Heart right ventricle (tissue), 16 donors: Measurements from ENCODE around the gene GYG1. TPM values are rescaled to one million over a fixed set of nuclear protein-coding genes. Genes with fewer than 3 reads are reported as not detected.
A peak's percentile ranks its signal among the peaks of the same experiment; 100 is the strongest.
"Not testable (repeated sequence)": the region's sequence is repeated elsewhere in the genome, so short reads cannot be mapped to it uniquely, and the experiment has no call there.

Experiments
- ATAC-seq, 8 donors: fragments of 200-7000 bp; cut with Tn5 transposase; one replicate each; pipeline ENCODE4 v1.9.1; 2020; ENCODE audit warnings: mild to moderate bottlenecking in 8 of 8, moderate library complexity in 8 of 8, moderate number of reproducible peaks in 1 of 8
- DNase-seq, 2 donors: peaks; one replicate each; pipeline ENCODE4 v3.0.0-alpha.2; 2020
- H3K27ac ChIP-seq, 10 donors: fragments of 200-600 bp; sonication (generic) in 2 of 10; one replicate each; pipeline versions ENCODE4 v1.5.0 to v1.8.0; 2020 to 2022; ENCODE audit warnings: mild to moderate bottlenecking in 3 of 10
- H3K27me3 ChIP-seq, 7 donors: fragments of 200-600 bp; one replicate each; pipeline ENCODE4 v1.8.0; 2021 to 2022; ENCODE audit warnings: mild to moderate bottlenecking in 2 of 7
- H3K36me3 ChIP-seq, 9 donors: fragments of 200-600 bp; sonication (generic) in 1 of 9; one replicate each; pipeline versions ENCODE4 v1.5.0 to v1.8.0; 2020 to 2022; ENCODE audit warnings: mild to moderate bottlenecking in 2 of 9
- H3K4me1 ChIP-seq, 9 donors: fragments of 200-600 bp; sonication (generic) in 1 of 9; one replicate each; pipeline versions ENCODE4 v1.5.0 to v1.8.0; 2020 to 2022; ENCODE audit warnings: mild to moderate bottlenecking in 4 of 9
- H3K4me3 ChIP-seq, 10 donors: fragments of 200-600 bp; sonication (generic) in 2 of 10; one replicate each; pipeline versions ENCODE4 v1.5.0 to v1.8.0; 2020 to 2022; ENCODE audit warnings: mild to moderate bottlenecking in 7 of 10, moderate library complexity in 2 of 10
- H3K9me3 ChIP-seq, 11 donors: fragments of 200-600 bp in 10 of 11; sonication (generic) in 2 of 11; one replicate each; pipeline versions ENCODE4 v1.5.0 to v1.8.0; 2013 to 2022; ENCODE audit warnings: mild to moderate bottlenecking in 2 of 11, control low read depth in 1 of 11, moderate library complexity in 1 of 11
- CTCF ChIP-seq, 9 donors: fragments of 200-600 bp; sonication (generic) in 2 of 9; IDR thresholded peaks; one replicate each; pipeline versions ENCODE4 v1.5.0 to v1.8.0; 2021 to 2022; ENCODE audit warnings: antibody characterized with exemption in 9 of 9, mild to moderate bottlenecking in 5 of 9, moderate library complexity in 1 of 9
- WGBS, 2 donors: extraction: QIAGEN DNeasy Blood & Tissue Kit; methylation state at CpG; one replicate each; pipeline ENCODE4 v1.1.7; 2013; ENCODE audit warnings: inconsistent platforms in 1 of 2; 5-methylcytosine and 5-hydroxymethylcytosine counted together
- intact Hi-C, 10 donors: fragments of 100-400 bp; cut with DNase I; formaldehyde crosslinking; loops; one replicate each; pipeline versions ENCODE4 v1.11.1 to v1.14.2; 2022
- polyA plus RNA-seq, 2 donors: library from polyadenylated mRNA; stranded (reverse); fragments of 200-250 nt; gene quantifications; one replicate each; pipeline ENCODE4 v1.2.3, GENCODE V29; 2013
- total RNA-seq, 10 donors: library from RNA; stranded (reverse); fragmentation: NEBNext Ultra II Directional in 3 of 10; extraction: Animal tissue kit (Norgen Biotek cat#: 25700) in 3 of 10; gene quantifications; one replicate each; pipeline versions ENCODE4 v1.2.1 to v1.2.4, GENCODE V29; 2021 to 2023
- donor health status: Arrhythmogenic right ventricular cardiomyopathy.
- donor health status: ischemic (EF 13 %, LVEDD 7.1; RV severe dilation, severe dysfunction).
- donor health status: healthy with polysubstance abuse.
- donor health status: DM: no; HTN: yes; CAD: no.
- donor health status: DM: no; HTN: no; CAD: no.
- donor health status: ischemic (EF 25% LVEDD 6.9; RV normal size, moderate dysfunction).
- donor health status: ischemic (EF 25% LVEDD 5.7; RV mildly dilated, moderate dysfunction).
- donor health status: healthy.
- donor health status: DM: yes; HTN: yes; CAD: no.
- donor health status: Ischemic cardiomyopathy.
- donor health status: ischemic (EF 35%, LVEDD 5.7; RV mildly dilated, moderate dysfunction).
- donor health status: nonischemic (EF 11% LVEDD 7.7; RV severe dilation, severe dysfunction).
- donor health status: DM: yes; HTN: yes; CAD: no.
- donor health status: PGD.
- donor health status: ischemic (EF 29% LVEDD 5.4; RV normal size, mild dysfunction).
- donor health status: nonischemic (EF 23%, LVEDD 6.1; RV moderate dilation, normal function).

Gene GYG1
- total and polyA plus RNA-seq, 12 donors, result 56.5 to 210 (median 154) TPM

GRCh38 chr3:148981273-148981672, 10.1 kb upstream of the GYG1 start:
- WGBS, 2 donors, result 84 to 88% methylated on average over 1 of the region's 1 CpG
- DNase-seq (no peak), ATAC-seq (no peak)
- peaks cover 0 to under 1% (median 0%) of the 10 kb centered on the region in 9 donors for H3K4me1 ChIP-seq
- intact Hi-C loops, result no loop called here
- H3K4me3 ChIP-seq, result no peak overlapping the region
- H3K27ac ChIP-seq, result no peak overlapping the region
- peaks cover 0 to 4% (median 0%) of the 10 kb centered on the region in 11 donors for H3K9me3 ChIP-seq
- no peak for TF ChIP-seq CTCF (IDR thresholded peaks at IDR 0.05)
- no peaks in the 10 kb centered on the region for H3K27me3 ChIP-seq
- no peaks in the 10 kb centered on the region for H3K36me3 ChIP-seq

- 98% methylated on average over 22 to 25 of the region's 29 CpGs for whole genome bisulfite sequencing, 2 donors
- DNase-seq, H3K9me3 ChIP-seq, H3K4me3 ChIP-seq, ATAC-seq, H3K27ac ChIP-seq, H3K27me3 ChIP-seq, intact Hi-C loops, H3K36me3 ChIP-seq: not testable (repeated sequence)
- H3K4me1 ChIP-seq, result peaks cover 0 to 20% (median 4%) of the 10 kb centered on the region in 9 donors
Measured at GRCh38 chr3:148987551-148987950, 3.8 kb upstream of the GYG1 start.

- H3K27ac ChIP-seq, result peak overlapping the region in 6 of 10 donors; percentile 94 to 99 (median 96)
- no peak for ATAC-seq
- H3K9me3 ChIP-seq, result no peaks in the 10 kb centered on the region
- WGBS, 2 donors, result 62 to 69% methylated on average over 4 of the region's 4 CpGs
- peaks cover 0 to 31% (median 18%) of the 10 kb centered on the region in 9 donors for H3K4me1 ChIP-seq
- no peak for TF ChIP-seq CTCF (IDR thresholded peaks at IDR 0.05)
- DNase-seq, result no peak
- H3K27me3 ChIP-seq, result no peaks in the 10 kb centered on the region
- intact Hi-C loops, result loop anchor here in 1 of 10 donors (10.0 kb wide), 1 partner anchor 1615 kb away; the partner anchor contains the start of gene SELENOT
- no peak overlapping the region for H3K4me3 ChIP-seq
- H3K36me3 ChIP-seq, result peaks cover 0 to 15% (median 8%) of the 10 kb centered on the region in 9 donors
Measured at GRCh38 chr3:148990236-148990635, 1.1 kb upstream of the GYG1 start.

- peaks cover 0 to 37% (median 18%) of the 10 kb centered on the region in 9 donors for H3K4me1 ChIP-seq
- no peaks in the 10 kb centered on the region for H3K9me3 ChIP-seq
- H3K27me3 ChIP-seq, result no peaks in the 10 kb centered on the region
- peaks cover 0 to 34% (median 24%) of the 10 kb centered on the region in 9 donors for H3K36me3 ChIP-seq
- 2 to 3% methylated on average over 29 to 34 of the region's 34 CpGs for WGBS, 2 donors
- H3K4me3 ChIP-seq, result peak overlapping the region; percentile 70 to 99 (median 94)
- DNase-seq (peak; percentile 51 to 59), ATAC-seq (peak; percentile 46 to 85 (median 63))
- intact Hi-C loops, result loop anchor here in 1 of 10 donors (10.0 kb wide), 1 partner anchor 1613 kb away; the partner anchor contains the start of gene SELENOT
- peak overlapping the region; percentile 94 to 99 (median 98) for H3K27ac ChIP-seq
- no peak for TF ChIP-seq CTCF (IDR thresholded peaks at IDR 0.05)
Measured at GRCh38 chr3:148992027-148992634, 791 bp downstream of the GYG1 start.
